Suprapubic skin (tissue), 4 donors: ENCODE results near the gene ULK4. TPM values are rescaled to one million over a fixed set of nuclear protein-coding genes. Genes with fewer than 3 reads are reported as not detected.

Experiments used
- DNase-seq, 2 donors: peaks; one replicate each; pipeline ENCODE4 v3.0.0-alpha.2; 2019; ENCODE audit warnings: low spot score in 2 of 2
- H3K27ac ChIP-seq: fragments of 200-600 bp; sonication (generic); one replicate; pipeline ENCODE4 v1.5.1; 2019
- H3K27me3 ChIP-seq: fragments of 200-600 bp; sonication (generic); one replicate; pipeline ENCODE4 v1.5.1; 2019
- H3K36me3 ChIP-seq: fragments of 200-600 bp; sonication (generic); one replicate; pipeline ENCODE4 v1.5.1; 2019
- H3K4me1 ChIP-seq: fragments of 200-600 bp; sonication (generic); one replicate; pipeline ENCODE4 v1.5.1; 2019
- H3K4me3 ChIP-seq: fragments of 200-600 bp; sonication (generic); one replicate; pipeline ENCODE4 v1.5.1; 2019; ENCODE audit warnings: mild to moderate bottlenecking
- H3K9me3 ChIP-seq: fragments of 200-600 bp; sonication (generic); one replicate; pipeline ENCODE4 v1.5.1; 2019
- EP300 ChIP-seq: sonication (generic); formaldehyde crosslinking; IDR thresholded peaks from one replicate; pipeline ENCODE4 v1.6.1; 2017; ENCODE audit warnings: antibody characterized with exemption
- POLR2A ChIP-seq, 2 donors: fragments of 450-650 bp; IDR thresholded peaks; one replicate each; pipeline ENCODE4 v1.6.1; 2017; ENCODE audit warnings: antibody characterized with exemption in 2 of 2, mild to moderate bottlenecking in 2 of 2, moderate library complexity in 2 of 2
- POLR2AphosphoS5 ChIP-seq, 3 donors: sonication (generic); formaldehyde crosslinking; IDR thresholded peaks; one replicate each; pipeline ENCODE4 v1.6.1; 2017; ENCODE audit warnings: antibody characterized with exemption in 3 of 3
- WGBS: methylation state at CpG from one replicate; pipeline ENCODE4 v1.1.5; 2018; 5-methylcytosine and 5-hydroxymethylcytosine counted together
- total RNA-seq, 4 donors: library from RNA; depleted of rRNA; stranded (reverse); fragments of >200 nt; gene quantifications; one replicate each; pipeline ENCODE4 v1.1.0, GENCODE V29; 2016
- TF ChIP-seq, protein P1 (sequence below), 2 donors: fragments of 200-600 bp in 1 of 2; fragments of 450-650 bp in 1 of 2; sonication (generic) in 1 of 2; IDR thresholded peaks; one replicate each; pipeline ENCODE4 v1.5.1; 2016 to 2019; ENCODE audit warnings: antibody characterized with exemption in 2 of 2, mild to moderate bottlenecking in 1 of 2, moderate library complexity in 1 of 2

ULK4 gene
- total RNA-seq, 4 donors from 2014 or later: 11.7 to 21.7 (median 16.6) TPM

GRCh38 chr3:41740374-41740886 lies 221.5 kb downstream of the ULK4 start:
- WGBS: 97% methylated on average over 3 of the region's 3 CpGs
- no peak for DNase-seq
- Histone ChIP-seq H3K4me1 (no peaks in the 10 kb centered on the region), H3K27me3 (no peaks in the 10 kb centered on the region), H3K9me3 (peaks cover 4% of the 10 kb centered on the region), H3K27ac (no peak overlapping the region), H3K36me3 (no peaks in the 10 kb centered on the region), H3K4me3 (no peak overlapping the region)
- TF ChIP-seq POLR2A (IDR thresholded peaks at IDR 0.05) (no peak), POLR2AphosphoS5 (IDR thresholded peaks at IDR 0.05) (no peak)
- TF ChIP-seq, protein P1, sequence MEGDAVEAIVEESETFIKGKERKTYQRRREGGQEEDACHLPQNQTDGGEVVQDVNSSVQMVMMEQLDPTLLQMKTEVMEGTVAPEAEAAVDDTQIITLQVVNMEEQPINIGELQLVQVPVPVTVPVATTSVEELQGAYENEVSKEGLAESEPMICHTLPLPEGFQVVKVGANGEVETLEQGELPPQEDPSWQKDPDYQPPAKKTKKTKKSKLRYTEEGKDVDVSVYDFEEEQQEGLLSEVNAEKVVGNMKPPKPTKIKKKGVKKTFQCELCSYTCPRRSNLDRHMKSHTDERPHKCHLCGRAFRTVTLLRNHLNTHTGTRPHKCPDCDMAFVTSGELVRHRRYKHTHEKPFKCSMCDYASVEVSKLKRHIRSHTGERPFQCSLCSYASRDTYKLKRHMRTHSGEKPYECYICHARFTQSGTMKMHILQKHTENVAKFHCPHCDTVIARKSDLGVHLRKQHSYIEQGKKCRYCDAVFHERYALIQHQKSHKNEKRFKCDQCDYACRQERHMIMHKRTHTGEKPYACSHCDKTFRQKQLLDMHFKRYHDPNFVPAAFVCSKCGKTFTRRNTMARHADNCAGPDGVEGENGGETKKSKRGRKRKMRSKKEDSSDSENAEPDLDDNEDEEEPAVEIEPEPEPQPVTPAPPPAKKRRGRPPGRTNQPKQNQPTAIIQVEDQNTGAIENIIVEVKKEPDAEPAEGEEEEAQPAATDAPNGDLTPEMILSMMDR (IDR thresholded peaks at IDR 0.05): no peak

GRCh38 chr3:41726891-41727290 lies 235.0 kb downstream of the ULK4 start:
- no peaks in the 10 kb centered on the region for H3K36me3 ChIP-seq
- H3K27ac ChIP-seq: no peak overlapping the region
- H3K4me3 ChIP-seq: no peak overlapping the region
- DNase-seq: no peak
- 100% methylated on average over 3 of the region's 3 CpGs for WGBS
- TF ChIP-seq POLR2A (IDR thresholded peaks at IDR 0.05) (no peak), POLR2AphosphoS5 (IDR thresholded peaks at IDR 0.05) (no peak), EP300 (no peak)
- TF ChIP-seq, protein P1 (IDR thresholded peaks at IDR 0.05): no peak
- no peaks in the 10 kb centered on the region for H3K27me3 ChIP-seq
- no peaks in the 10 kb centered on the region for H3K4me1 ChIP-seq
- no peaks in the 10 kb centered on the region for H3K9me3 ChIP-seq

DNA sequence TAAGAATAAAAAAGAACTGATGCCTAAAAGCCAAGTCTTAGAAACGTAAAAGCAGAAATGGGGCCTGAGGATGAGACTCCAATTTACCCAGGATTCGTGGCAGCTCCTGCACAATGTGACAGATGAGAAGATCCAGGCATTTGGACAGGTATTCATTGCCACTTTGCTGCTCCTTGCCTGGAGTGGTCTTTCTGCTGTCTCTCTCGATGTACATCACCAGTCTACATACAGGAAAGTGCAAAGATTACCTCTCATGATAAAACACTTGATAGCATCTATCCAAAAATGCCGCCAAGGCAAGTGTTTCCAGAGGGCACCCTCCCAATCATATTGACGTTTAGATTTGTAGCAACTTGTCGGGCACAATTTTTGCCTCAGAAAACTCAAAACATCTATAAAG lies 244.3 kb downstream of the ULK4 start:
- no peak for DNase-seq
- H3K27ac ChIP-seq: no peak overlapping the region
- whole genome bisulfite sequencing: 55% methylated on average over 6 of the region's 6 CpGs
- TF ChIP-seq, protein P1 (IDR thresholded peaks at IDR 0.05): no peak
- no peak for TF ChIP-seq EP300
- TF ChIP-seq POLR2AphosphoS5 (IDR thresholded peaks at IDR 0.05): no peak
- TF ChIP-seq POLR2A (IDR thresholded peaks at IDR 0.05): no peak
- no peak overlapping the region for H3K4me3 ChIP-seq
- no peaks in the 10 kb centered on the region for H3K9me3 ChIP-seq
- H3K4me1 ChIP-seq: no peaks in the 10 kb centered on the region
- no peaks in the 10 kb centered on the region for H3K36me3 ChIP-seq
- H3K27me3 ChIP-seq: no peaks in the 10 kb centered on the region

- H3K9me3 ChIP-seq: no peaks in the 10 kb centered on the region
- DNase-seq: no peak
- no peaks in the 10 kb centered on the region for H3K27me3 ChIP-seq
- no peaks in the 10 kb centered on the region for H3K4me1 ChIP-seq
- no peak overlapping the region for H3K4me3 ChIP-seq
- no peaks in the 10 kb centered on the region for H3K36me3 ChIP-seq
- 94% methylated on average over 1 of the region's 1 CpG for WGBS
- TF ChIP-seq EP300 (no peak), POLR2AphosphoS5 (IDR thresholded peaks at IDR 0.05) (no peak), POLR2A (IDR thresholded peaks at IDR 0.05) (no peak)
- TF ChIP-seq, protein P1 (IDR thresholded peaks at IDR 0.05): no peak
- H3K27ac ChIP-seq: no peak overlapping the region
Measured at GRCh38 chr3:41716471-41716870, 245.4 kb downstream of the ULK4 start.

- no peaks in the 10 kb centered on the region for H3K27me3 ChIP-seq
- H3K4me3 ChIP-seq: no peak overlapping the region
- no peaks in the 10 kb centered on the region for H3K9me3 ChIP-seq
- H3K36me3 ChIP-seq: no peaks in the 10 kb centered on the region
- no peak for TF ChIP-seq POLR2A (IDR thresholded peaks at IDR 0.05)
- TF ChIP-seq EP300: no peak
- no peak for TF ChIP-seq POLR2AphosphoS5 (IDR thresholded peaks at IDR 0.05)
- TF ChIP-seq, protein P1 (IDR thresholded peaks at IDR 0.05): no peak
- 95% methylated on average over 3 of the region's 3 CpGs for WGBS
- H3K4me1 ChIP-seq: no peaks in the 10 kb centered on the region
- H3K27ac ChIP-seq: no peak overlapping the region
- no peak for DNase-seq
Measured at GRCh38 chr3:41715376-41715775, 246.5 kb downstream of the ULK4 start.
